Bone marrow (tissue), 2 donors: ENCODE results near the gene RNGTT.
"Not testable (repeated sequence)": the region's sequence is repeated elsewhere in the genome, so short reads cannot be mapped to it uniquely, and the experiment has no call there.

Experiments
- DNase-seq, 2 donors: peaks; one replicate each; lab custom pipeline; 2025; lab: John Stamatoyannopoulos, UW

RNGTT gene

DNA sequence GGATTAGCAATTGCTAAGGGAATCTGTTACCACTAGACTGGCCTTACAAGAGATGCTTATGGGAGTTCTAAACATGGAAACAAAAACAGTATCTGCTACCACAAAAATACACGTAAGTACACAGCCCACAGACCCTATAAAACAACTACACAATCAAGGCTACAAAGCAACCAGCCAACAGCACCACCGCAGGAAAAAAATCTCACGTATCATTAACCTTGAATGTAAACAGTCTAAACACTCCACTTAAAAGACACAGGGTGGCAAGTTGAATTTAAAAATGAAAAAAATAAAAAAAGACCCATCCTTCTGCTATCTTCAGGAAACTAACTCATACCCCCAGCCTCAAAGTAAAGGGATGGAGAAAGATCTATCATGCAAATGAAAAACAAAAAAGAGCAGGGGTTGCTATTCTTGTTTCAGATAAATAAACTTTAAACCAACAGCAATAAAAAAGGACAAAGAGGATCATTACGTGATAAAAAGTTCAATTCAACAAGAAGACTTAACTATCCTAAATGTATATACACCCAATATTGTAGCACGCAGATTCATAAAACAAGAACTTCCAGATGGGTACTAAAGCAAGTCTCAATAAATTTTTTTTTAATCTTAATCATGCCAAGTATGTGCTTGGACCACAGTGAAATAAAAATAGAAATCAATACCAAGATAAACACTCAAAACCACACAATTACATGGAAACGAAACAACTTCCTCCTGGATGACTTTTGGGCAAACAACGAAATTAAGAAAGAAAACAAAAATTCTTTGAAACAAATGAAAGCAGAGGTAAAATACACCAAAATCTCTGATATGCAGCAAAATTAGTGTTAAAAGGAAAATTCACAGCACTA lies 52.3 kb downstream of the RNGTT start:
- DNase-seq, result no peak

DNA sequence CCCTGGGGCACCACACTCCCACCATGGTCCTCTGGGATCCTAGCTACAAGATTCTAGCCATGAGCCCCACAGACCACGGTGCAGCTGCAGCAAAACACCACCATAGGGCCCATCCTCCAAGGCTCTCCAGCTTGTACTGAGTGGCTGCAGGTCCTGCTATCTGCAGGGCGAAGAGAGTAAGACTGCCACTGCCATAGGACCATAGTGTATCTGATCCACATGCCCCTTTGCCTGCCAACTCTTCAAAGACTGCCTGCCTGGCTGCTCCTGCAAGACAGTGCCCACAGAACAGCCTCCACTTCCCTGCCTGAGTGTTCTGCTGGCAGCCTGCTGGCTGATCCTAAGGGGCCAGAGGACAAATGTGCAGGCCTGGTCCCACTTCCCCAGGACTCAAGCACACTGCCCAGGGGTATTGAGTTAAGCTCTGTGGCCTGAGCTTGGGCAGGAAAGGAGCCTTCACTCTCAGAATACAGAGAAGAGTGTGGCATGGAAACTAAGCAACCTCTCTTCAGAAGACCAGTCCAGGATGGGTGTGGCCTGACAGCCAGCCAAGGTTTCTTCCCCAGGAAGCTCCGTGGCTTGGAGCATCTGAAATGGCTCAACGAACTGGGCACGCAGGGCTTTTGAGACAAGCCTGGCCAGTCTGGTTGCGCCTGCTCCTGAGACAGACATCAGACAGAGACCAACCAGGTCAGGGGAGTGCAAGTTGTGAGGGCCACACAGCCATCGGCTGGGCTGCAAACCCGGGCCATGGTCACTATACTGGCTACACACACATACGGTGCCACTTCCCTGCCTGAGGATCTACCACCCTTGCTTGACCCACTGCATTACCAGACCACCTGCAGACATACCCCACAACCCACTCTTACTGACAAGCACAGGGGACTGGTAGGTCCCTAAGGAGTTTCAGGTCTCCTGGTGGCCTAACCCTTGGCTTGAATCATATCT lies 54.5 kb downstream of the RNGTT start:
- no peak for DNase-seq

DNA sequence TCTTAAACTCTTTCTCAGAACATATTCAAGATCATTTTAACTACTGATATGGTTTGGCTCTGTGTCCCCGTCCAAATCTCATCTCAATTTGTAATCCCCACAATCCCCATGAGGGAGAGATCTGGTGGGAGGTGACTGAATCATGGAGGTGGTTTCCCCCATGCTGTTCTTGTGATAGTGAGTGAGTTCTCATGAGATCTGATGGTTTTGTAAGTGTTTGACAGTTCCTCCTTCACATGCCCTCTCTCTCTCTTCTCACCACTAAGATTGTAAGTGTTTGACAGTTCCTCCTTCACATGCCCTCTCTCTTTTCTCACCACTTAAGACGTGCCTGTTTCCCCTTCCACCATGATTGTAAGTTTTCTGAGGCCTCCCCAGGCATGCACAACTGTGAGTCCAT lies 56.3 kb downstream of the RNGTT start:
- DNase-seq, result not testable (repeated sequence)

DNA sequence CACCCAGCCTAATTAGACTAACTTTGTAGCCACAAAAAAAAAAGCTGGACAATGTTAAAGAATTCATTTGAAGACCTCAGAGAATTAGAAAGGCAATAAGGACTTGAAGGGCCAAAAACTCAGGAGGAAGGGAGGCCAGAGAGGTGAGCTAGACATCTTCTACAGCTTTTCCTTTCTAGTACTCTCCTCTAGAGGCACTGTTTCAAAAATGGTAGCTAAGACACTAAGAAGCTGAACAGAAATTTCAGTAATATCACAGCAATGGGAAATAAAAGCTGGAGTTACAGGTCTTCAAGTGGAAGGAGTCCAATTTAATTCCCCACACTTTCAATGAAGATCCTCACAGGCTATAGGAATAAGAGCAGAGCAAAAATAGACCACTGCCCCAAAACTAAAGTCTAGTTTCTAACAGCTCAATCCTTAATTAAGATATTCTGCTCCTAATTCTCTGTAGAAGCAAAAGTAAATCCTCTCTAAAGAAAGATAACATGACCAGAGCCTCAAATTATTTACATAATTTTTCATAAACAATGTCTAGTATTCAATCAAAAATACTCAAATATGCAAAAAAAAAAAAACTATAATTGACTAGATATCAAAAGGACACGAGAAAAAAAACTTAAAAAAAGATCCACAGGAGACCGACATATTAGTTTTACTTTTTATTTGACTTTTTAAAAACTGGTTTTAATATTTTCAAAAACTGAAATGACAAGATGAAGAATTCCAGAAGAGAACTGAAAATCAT lies 63.7 kb downstream of the RNGTT start:
- DNase-seq, result no peak

DNA sequence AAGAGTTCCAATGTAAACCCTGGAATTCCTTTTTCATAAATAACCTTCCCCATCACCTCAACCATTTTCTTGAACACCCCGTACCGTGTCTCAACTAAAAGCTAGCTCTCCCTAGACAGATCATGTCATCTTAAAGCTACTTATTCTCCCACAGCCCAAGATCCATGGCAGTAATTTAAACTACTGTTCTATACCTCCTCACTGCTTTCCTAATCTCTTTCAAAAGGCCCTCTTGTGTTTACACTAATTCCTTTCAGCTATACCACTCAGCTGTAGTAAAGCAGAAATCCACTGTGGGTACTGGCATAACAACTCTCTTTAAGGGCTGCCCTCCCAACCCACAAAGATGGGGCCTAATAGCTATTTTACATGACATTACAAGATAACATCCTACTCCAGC lies 67.5 kb downstream of the RNGTT start:
- no peak for DNase-seq

DNA sequence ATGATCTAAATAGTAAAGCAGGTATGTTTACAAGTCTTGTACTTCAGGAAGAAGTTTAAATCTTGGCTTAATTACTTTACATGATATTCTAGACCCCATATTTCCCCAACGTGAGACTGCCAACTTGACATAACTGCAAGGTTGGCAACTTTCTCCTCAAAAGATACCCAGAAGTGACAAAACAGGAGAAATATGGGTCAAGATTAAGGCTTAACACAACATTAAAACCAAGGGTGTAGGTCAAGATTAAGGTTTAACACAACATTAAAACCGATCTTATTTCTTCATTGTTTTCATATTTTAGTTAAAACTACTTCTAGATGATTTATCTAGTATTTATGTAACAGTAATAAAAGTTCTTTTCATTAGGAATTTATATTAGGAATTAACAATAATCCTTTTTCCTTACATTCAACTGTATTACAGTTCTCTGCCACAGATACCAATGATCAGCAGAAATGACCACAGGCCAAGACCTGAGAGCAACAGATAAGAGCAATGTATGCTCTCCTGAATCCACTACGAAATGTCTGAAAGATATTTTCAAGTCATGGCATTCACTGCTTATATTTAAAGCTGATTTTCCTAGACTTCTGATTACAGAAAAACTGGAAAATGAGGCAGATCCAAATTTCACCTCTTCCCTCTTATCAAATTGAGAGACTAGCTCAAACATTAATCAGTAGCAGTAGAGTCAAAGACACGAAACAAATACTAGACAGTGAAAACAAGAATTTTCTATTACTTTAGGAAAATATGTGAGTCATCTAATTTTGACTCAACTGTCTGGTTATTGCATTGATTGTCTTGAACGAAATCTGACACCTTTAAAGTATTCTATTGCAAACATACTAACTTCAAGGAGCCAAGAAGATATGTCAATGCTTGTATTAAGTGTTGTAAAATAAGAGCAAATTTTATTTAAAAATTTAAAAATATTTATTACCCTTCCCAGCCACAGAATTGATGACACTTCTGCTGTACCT lies 72.3 kb downstream of the RNGTT start:
- no peak for DNase-seq

DNA sequence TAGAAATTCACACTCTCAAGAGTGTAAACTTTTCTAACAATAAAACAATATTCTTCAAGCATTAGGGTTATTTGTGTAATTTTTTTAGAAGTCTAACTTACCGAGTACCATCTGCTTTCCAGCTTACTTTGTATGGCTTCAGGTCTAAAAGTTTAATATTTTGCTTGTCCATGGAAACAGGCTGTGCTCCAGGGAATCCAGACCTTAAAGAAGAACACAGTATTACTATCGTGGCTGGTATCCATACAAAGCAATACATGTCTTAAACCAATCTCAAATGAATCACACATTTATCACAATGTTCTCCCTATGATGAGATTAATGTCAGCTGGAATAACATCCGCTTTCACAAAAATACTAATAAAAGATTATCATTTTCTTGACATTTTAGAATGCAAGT lies 73.0 kb downstream of the RNGTT start:
- DNase-seq, result no peak

DNA sequence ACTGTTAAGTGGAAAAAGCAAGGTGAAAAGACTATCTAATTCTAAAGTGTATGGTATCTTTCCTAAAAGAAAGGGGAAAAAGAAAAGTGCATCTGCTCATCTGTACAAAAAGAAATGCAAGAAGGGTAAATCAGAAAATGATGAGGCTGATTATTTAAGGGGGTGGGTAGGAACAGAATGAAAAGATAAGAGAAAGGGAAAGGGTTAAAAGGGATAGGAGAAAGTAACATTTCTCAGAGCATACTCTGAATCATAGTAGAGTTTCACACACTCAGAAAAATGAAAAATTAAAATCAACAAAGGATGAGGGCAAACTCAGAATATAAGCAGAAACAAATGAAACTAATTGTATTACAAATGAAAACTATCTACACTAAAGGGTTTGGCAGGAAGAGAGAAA lies 79.1 kb downstream of the RNGTT start:
- DNase-seq, result no peak

DNA sequence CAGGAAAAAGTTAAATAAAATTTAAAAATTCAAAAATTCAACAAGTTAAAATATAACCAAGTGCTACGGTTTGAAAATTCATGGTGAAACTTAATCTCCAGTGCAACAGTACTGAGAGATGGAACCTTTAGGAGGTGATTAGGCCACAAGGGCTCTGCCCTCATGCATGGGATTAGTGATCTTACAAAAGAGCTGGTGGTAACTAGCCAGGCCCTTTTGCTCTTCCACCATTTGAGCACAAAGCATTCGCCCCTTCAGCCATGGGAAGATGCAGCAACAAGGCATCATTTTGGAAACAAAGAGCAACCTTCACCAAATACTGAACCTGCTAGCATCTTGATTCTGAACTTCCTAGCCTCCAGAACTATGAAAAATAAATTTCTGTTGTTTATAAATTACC lies 80.9 kb downstream of the RNGTT start:
- no peak for DNase-seq

DNA sequence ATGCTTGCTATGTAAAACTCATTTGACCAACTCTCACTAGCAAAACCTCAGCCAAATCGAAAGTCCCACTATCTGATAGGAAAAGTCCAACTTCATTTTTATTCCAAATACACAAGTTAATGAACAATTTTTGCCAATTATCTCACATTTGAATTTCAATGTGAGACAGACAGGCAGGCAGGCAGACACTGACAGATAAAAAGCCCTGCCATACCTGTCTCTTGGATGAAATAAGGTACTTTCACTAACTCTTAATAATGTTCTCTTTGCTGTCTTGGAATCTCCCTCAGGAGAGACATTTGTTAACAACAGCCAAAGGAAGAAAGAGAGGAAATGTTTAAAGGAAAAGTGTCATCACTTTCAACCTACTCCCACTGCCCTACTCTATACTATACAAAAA lies 82.0 kb downstream of the RNGTT start:
- no peak for DNase-seq

DNA sequence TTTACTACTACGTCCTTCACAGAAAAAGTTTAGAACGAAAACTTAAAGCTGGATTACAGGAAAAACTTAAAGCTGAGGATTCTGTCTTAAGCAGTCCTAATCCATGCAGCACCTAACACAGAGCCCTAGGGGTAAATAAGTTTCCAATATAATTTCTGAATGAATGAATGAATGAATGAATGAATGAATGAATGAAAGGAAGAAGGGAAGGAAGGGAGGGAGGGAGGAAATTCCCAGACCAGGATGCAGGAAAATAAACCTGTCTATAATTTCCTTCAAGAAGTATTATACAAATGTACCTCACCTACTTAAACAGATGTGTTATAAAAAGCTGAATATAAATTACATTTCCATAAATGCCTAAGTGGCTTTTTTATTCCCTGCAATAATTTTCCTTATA lies 83.4 kb downstream of the RNGTT start:
- no peak for DNase-seq

DNA sequence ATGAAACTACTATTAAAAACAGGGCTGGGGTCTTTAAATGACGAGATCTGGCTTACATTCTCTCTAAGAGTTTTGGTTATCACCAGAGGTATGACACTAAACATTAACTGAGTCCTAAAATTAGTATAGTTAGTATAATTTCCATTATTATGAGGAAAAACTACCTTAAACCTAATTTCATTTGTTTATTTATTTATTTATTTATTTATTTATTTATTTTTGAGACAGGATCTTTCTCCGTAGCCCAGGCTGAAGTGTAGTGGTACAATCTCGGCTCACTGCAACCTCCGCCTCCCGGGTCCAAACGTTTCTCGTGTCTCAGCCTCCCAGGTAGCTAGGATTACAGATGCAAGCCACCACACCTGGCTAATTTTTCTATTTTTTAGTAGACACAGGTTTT lies 85.5 kb downstream of the RNGTT start:
- DNase-seq, result no peak

DNA sequence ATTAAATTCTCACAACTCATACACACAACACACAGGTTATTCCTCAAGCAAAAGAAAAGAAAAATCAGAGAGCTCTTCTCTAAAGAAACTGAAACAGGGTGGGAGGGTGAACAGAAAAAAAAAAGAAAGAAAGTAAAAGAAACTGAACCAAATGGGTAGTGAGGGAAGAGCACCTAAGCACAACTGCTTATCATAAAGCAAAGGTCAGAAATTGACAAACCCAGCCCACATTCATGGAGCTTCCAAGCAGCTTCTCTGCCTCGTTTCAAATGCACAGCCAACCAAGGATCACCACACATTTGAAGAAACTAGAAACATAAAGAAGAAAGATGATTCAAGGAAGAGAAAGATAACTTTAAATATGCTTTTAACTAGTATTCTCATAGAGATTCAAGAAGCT lies 90.5 kb downstream of the RNGTT start:
- no peak for DNase-seq

DNA sequence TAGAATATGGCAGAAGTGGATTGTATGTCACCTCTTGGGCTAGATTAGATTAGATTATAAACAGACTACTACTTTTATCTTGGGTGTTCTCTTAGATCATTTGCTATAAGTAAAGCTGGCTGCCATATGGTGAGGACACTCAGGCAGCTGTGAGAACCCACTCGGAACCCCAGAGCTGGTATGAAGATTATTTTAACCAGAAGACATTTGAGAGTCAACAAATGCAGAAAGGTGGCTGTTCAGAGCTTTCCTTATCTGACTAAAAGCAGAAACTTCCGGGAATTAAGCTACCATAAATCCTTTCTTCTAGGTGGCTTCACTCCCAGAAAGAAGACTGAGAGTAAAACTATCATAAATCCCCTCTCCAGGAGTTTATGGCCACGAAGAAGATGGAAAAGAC lies 91.9 kb downstream of the RNGTT start:
- no peak for DNase-seq

DNA sequence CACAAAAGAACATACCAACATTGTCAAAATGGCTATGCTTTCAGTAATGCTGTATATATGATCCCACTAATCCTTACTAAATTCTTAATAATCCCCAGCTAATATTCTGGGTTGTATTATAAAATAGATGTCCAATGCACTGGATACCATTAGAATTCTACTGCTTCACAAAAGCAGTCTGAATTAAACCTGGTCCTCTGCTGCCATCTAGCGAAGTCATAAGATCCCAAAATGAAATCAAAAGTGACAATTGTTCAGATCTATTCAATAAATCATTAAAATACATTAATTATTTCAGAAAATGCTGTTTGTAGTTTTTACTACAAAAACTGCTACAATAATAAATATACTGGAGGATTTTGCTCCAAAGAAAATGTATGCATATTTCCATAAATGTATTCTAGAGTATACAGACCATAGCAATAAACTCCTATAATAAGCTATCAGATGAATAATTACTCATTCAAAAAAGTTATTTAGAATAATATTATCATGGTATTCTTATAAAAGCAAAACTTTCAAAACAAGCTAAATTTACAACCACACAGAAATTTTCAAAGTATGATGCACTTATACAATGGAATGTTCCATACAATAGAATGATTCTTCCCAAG lies 92.6 kb downstream of the RNGTT start:
- DNase-seq, result peak in 1 of 2 donors; percentile 49

DNA sequence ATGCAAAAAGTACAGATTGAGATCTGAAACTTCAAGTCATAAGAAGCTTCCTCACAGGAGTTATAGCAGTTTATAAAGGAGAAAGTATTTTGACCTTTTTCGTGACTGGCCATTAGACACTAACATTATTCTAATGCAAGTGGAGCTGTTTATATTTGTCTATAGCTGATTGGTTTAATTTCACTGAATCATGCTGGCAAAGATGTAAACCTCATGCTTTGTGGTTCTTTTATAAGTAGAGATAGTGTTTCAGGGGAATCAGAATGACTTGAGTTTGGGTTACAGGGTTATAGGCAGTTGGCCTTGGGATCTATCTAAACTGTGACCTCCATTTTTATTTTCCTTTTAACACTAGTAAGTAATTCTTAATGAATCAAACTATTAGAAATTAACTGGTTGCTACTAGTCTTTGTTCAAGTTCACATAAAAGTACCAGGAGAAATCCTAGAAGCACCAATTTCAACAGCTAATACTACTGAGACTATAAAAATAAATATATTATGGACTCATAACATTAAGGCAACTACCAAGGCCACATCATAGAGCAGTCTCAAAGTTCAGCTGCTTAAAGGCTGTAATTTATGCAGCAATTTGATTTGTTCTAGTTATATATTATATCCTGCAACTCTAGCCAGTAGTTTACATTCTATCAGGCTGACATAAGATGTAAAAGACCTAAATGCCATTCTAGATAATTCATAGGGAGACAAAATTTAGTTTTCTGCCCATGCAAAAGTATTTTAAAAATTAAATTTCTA lies 94.0 kb downstream of the RNGTT start:
- no peak for DNase-seq

DNA sequence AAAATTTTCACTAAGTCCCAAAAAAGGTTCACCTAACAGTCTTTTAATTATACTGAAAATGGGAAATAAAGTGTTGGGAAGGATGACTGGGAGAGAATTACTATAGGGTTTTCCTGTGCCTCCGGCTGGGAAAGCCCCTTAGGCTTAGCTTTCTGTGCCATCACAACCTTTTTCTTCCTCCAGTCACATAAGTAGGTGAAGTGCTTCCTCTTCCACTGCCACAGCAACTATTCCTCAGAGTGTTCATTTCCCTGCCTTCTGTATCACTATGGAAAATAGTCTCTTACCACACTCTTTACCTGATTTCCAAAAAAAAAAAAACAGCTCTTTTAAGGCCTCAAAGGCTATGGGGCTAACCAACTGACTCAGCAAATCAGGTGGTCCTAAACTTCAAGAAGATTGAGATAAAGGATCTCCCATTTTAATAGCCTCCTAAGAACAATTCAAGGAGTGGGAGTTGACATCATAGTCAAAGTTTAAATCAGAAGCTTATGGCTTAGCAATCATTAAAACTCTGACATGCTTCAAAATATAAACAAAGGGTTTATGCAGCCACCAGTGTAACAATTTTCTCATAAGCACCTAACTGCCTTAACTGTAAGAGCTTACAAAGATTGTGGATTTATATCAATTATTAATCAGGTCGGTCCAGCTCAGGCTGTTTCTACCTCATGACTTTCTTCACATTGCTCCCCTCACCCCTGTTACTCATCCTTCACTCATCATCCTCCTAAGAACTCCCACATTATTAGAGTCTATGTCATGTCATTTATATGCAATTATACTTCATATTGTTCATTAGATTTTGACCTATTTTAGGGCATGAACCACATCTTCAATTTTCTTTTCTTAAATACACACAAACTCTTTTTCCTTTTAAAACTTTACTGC lies 95.3 kb downstream of the RNGTT start:
- no peak for DNase-seq

DNA sequence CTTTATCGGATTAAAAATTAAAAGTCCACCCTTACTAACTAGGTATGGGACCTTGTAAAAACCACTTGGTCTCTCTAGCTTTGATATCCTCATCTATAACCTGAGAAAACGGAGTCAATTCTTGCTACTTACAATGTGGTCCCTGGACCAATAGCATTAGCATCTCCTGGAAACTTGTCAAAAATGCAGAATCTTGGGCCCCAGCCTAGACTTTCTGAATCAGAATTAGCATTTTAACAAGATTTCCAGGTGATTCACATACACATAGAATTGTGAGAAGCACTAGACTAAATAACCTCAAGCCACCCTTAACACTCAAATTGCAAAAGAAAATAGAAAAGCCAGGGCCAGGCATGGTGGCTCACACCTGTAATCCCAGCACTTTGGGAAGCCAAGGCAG lies 96.6 kb downstream of the RNGTT start:
- no peak for DNase-seq

DNA sequence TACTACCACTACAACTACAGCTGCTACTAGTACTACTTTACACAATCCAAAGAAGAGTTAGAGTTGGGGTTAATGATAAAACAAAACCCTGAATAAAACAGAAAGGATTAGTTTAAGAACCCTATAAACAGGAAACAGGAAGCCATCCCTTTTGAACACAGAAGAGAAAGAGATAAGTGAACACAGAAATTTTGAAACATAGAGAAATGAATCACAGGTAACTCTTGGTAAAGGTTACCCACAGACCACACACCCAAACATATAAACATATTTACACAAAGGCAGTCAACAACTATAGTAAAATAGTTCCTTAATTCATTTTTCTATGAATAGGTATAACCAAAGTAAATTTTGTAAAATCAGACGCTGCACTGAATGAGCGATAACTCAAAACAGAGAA lies 98.1 kb downstream of the RNGTT start:
- DNase-seq, result no peak
